ENCODE results near the gene TNS1. TPM values are rescaled to one million over a fixed set of nuclear protein-coding genes. Genes with fewer than 3 reads are reported as not detected.

Gene TNS1
- total and polyA plus RNA-seq, 2 donors (not counting 1 experiment from before 2014, with no cell fraction given), result 0.10 to 0.86 TPM

DNA sequence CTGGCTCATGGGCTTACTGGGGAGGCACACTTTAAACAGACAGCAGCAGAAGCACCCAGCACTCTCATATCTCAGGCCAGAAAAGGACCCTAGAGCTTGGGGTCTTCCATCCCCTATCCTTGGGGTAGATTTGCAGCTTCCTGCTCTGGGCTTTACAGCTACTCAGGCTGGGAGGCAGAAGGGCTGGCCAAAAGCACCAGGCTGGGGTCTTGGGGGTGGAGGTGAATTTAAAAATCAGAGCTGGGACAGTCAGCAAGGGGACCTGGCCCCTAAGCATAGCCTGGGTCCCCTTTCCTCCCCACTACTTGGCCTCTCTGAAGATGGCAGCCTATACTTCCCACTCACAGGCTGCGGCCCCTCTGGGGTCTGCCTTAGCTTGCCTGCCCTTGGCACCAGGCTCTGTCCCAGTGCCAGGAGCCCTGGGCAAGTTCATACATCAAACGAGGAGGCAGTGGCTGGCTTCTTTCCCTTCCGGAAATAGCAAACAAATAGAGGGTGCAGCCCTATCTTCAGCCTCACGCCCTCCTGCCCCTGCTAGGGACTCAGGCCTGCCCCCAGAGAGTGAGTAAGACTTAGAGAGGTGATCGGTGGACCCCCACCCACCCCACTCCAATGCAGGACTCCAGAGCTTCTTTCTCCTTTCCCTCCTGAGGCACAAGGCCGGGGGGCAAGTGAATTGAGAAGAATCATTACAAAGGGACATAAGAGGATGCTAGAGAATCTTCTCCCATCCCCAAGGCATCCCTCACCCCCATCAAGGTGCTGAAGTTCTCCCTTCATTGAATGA is 26.0 kb upstream of the TNS1 start:
- 100% methylated on average over 2 of the region's 6 CpGs for WGBS (ENCODE audit: insufficient coverage)
- H3K4me2 ChIP-seq (replicated peaks; ENCODE audit: low read depth, low read length, poor library complexity, severe bottlenecking), result no peak overlapping the region

More for the DNA sequence above, 26.0 kb upstream of the TNS1 start:
- no peak overlapping the region for H2AFZ ChIP-seq (ENCODE audit: insufficient read depth, low read depth, low read length, poor library complexity, severe bottlenecking)
- TF ChIP-seq EZH2 (IDR thresholded peaks at IDR 0.05; ENCODE audit: borderline replicate concordance, insufficient read depth, low read depth, low read length, poor library complexity, severe bottlenecking) (no peak), CTCF (IDR thresholded peaks at IDR 0.05) (no peak)
- Mint-ChIP-seq H3K4me3 (no peak overlapping the region), H3K9me3 (ENCODE audit: insufficient read depth) (no peaks in the 10 kb centered on the region), H3K4me1 (no peaks in the 10 kb centered on the region), H3K27me3 (no peaks in the 10 kb centered on the region), H3K27ac (no peak overlapping the region)
- POLR2A ChIA-PET, result no interaction called here
- H3K27me3 ChIP-seq (replicated peaks in 1 of 4; ENCODE audit: control extremely low read depth in 1 of 4, control insufficient read depth in 3 of 4, insufficient read depth in 4 of 4, low read length in 3 of 4), result no peaks in the 10 kb centered on the region
- H3K36me3 ChIP-seq (replicated peaks in 1 of 2; ENCODE audit: control extremely low read depth in 1 of 2, control insufficient read depth in 1 of 2, extremely low read depth in 1 of 2, insufficient read depth in 2 of 2, low read length in 1 of 2), result no peaks in the 10 kb centered on the region
- H3K79me2 ChIP-seq (ENCODE audit: control insufficient read depth, insufficient read depth, low read length), result no peaks in the 10 kb centered on the region
- H4K20me1 ChIP-seq (ENCODE audit: control insufficient read depth, insufficient read depth, low read length, poor library complexity, severe bottlenecking), result no peaks in the 10 kb centered on the region
- H3K9ac ChIP-seq (ENCODE audit: low read length), result no peak overlapping the region
- DNase-seq (no peak), ATAC-seq (ENCODE audit: low read depth) (no peak)
- no peak overlapping the region for H3K27ac ChIP-seq (ENCODE audit: low read length in 2 of 2)
- intact Hi-C loops (cut with micrococcal nuclease), result no loop called here
- H3K9me3 ChIP-seq (ENCODE audit: control extremely low read depth in 1 of 3, control insufficient read depth in 2 of 3, insufficient read depth in 1 of 3, low read length in 2 of 3), result no peaks in the 10 kb centered on the region
- no peaks in the 10 kb centered on the region for H3K4me1 ChIP-seq (ENCODE audit: control insufficient read depth in 2 of 2, insufficient read depth in 2 of 2, low read length in 2 of 2)
- CTCF ChIA-PET, result interaction anchor here (1.3 kb wide), 1 partner anchor 18 kb away, joined by 3 read pairs; no protein-coding TSS in a partner anchor
- no peak overlapping the region for H3K4me3 ChIP-seq (ENCODE audit: control extremely low read depth in 1 of 5, extremely low read depth in 1 of 5, insufficient read depth in 1 of 5, low read depth in 2 of 5, low read length in 4 of 5)

Data from B cell (primary cell).